ENCODE measurements around the gene AKR1B15.

- TF ChIP-seq, protein P1, sequence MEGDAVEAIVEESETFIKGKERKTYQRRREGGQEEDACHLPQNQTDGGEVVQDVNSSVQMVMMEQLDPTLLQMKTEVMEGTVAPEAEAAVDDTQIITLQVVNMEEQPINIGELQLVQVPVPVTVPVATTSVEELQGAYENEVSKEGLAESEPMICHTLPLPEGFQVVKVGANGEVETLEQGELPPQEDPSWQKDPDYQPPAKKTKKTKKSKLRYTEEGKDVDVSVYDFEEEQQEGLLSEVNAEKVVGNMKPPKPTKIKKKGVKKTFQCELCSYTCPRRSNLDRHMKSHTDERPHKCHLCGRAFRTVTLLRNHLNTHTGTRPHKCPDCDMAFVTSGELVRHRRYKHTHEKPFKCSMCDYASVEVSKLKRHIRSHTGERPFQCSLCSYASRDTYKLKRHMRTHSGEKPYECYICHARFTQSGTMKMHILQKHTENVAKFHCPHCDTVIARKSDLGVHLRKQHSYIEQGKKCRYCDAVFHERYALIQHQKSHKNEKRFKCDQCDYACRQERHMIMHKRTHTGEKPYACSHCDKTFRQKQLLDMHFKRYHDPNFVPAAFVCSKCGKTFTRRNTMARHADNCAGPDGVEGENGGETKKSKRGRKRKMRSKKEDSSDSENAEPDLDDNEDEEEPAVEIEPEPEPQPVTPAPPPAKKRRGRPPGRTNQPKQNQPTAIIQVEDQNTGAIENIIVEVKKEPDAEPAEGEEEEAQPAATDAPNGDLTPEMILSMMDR (conservative IDR thresholded peaks at IDR 0.05; ENCODE audit: low read depth in 2 of 2) = no peak
- TF ChIP-seq ZNF114 (CRISPR knock-in tag; IDR thresholded peaks at IDR 0.05) (no peak), EZH2phosphoT487 (IDR thresholded peaks at IDR 0.05; ENCODE audit: unreplicated experiment) (no peak), JUNB (IDR thresholded peaks at IDR 0.05; ENCODE audit: unreplicated experiment) (no peak), EZH2 (IDR thresholded peaks at IDR 0.05; ENCODE audit: low read depth, unreplicated experiment) (no peak), POLR2AphosphoS5 (IDR thresholded peaks at IDR 0.05; ENCODE audit: low read depth) (no peak), REST (IDR thresholded peaks at IDR 0.05; ENCODE audit: unreplicated experiment) (no peak)
- TF ChIP-seq, protein P2, sequence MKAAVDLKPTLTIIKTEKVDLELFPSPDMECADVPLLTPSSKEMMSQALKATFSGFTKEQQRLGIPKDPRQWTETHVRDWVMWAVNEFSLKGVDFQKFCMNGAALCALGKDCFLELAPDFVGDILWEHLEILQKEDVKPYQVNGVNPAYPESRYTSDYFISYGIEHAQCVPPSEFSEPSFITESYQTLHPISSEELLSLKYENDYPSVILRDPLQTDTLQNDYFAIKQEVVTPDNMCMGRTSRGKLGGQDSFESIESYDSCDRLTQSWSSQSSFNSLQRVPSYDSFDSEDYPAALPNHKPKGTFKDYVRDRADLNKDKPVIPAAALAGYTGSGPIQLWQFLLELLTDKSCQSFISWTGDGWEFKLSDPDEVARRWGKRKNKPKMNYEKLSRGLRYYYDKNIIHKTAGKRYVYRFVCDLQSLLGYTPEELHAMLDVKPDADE (IDR thresholded peaks at IDR 0.05) = no peak
These were observed 47.9 kb upstream of the AKR1B15 start for GRCh38 chr7:134500982-134501381.
